NCI-H187 treated with DMSO at 0.1 percent for 48 hours (cell line): ENCODE data around the gene NSF.
"Not testable (repeated sequence)": the region's sequence is repeated elsewhere in the genome, so short reads cannot be mapped to it uniquely, and the experiment has no call there.

Experiments used
- DNase-seq: peaks from one replicate; lab custom pipeline; 2025; lab: John Stamatoyannopoulos, UW

NSF gene

GRCh38 chr17:46590157-46591146 lies at the start of gene NSF:
Gene NSF (plus strand): TSS chr17:46590669. CDS start chr17:46590776, 107 bp downstream.
- DNase-seq, result not testable (repeated sequence)

DNA sequence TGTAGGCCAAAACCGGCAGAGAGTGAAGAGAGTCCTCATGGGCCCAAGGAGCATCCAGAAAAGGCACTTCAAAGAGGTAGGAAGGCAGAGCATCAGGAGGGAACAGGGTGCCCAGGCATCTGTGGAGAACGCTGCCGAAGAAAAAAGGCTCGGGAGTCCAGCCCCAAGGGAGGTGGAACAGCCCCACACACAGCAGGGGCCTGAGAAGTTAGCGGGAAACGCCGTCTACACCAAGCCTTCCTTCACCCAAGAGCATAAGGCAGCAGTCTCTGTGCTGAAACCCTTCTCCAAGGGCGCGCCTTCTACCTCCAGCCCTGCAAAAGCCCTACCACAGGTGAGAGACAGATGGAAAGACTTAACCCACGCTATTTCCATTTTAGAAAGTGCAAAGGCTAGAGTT lies 41.9 kb upstream of the NSF start:
- DNase-seq, result not testable (repeated sequence)

GRCh38 chr17:46559155-46559554 lies 31.3 kb upstream of the NSF start:
- DNase-seq, result not testable (repeated sequence)

GRCh38 chr17:46560048-46560447 lies 30.4 kb upstream of the NSF start:
- DNase-seq, result not testable (repeated sequence)

GRCh38 chr17:46566284-46566683 lies 24.2 kb upstream of the NSF start:
- DNase-seq, result not testable (repeated sequence)

GRCh38 chr17:46566980-46567379 lies 23.5 kb upstream of the NSF start:
- not testable (repeated sequence) for DNase-seq

DNA sequence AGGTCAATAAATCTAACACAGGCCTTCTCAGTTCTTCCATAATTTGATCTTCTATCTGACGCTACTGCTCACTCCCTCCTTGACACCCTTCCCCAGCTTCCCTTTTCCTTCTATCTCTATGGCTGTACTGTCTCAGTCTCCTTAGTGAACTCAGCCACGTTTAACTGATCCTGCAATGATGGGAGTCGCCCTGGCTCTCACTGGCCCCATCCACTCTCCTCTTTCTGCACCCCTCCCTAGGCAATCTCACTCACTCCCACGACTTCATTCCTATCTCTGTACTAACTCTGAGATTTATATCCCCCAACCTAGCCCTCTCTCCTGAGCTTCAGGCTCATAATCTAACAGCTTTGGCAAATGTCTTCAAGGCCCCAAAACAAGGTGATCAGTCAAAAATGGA lies 18.7 kb upstream of the NSF start:
- DNase-seq, result not testable (repeated sequence)

DNA sequence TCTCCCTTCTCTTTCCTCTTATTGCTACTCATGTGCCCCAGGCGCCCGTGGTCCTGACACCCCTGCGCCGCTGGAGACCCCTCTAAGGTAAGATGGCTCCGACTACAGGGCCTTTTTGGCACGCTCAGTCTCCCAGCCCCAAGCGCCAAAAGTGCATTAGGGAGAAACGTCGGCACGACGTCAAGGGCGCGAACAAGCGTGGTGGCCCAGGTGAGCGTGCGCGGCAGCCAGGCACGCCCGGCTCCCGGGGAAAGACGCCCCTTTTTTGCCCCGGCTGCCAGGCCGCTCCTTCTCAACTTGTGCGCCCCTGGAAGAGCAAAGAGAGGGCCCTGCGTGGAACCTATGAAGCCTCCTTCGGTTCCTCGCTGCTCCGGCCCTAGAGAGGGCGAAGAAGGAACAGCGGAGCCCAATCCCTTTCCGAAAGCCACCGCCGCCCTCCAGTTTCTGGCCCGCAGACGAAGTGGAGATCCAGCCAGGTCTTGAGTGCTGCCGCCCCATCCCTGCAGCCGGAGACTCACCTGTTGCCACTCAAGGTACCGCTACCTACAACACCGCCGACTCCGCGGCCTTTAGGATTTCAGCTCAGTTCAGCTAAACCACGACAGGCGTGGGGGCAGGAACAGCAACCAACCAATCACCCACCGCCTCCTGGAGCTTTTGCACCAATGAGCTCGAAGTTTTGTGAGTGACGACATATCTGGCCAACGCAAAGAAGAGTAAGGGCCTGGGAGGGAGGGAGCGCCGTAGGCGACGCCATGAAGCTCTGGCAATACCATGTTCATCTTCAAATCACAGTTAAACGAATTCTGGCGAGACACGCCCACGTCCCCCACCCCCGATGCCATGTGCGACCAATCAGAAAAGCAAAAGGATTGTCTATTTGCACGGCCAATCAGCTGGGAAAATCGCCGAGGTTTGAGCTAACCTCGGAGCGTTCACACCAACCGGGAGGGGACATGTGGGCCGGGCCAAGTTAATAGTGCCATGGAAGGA lies 11.1 kb upstream of the NSF start, which contains the start of gene ARL17A:
Gene ARL17A (minus strand): TSS at position 609 of the 993 bp plus-strand sequence. CDS start 3,369 bp downstream, outside the sequence.
- not testable (repeated sequence) for DNase-seq

GRCh38 chr17:46580082-46580481 lies 10.4 kb upstream of the NSF start:
- DNase-seq, result not testable (repeated sequence)

DNA sequence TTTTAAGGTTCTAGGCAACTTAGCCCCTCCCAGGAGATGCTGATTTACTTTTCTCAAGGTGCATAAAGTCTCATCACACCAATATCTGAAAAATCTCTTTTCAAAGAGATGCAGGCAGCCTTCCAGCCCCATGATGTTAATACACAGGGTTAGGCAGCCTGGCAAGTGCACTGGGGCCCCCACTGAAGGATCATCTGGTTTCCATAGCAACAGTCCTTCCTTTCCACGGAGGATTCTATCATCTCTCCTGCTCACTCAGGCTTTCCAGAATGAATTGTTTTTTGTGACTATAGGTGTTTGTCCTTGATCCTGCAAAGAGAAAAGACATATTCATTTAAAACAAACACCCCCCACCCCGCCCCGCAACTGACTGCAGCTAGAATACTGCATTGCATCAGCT lies 5.0 kb upstream of the NSF start:
- DNase-seq, result not testable (repeated sequence)

GRCh38 chr17:46591332-46591731 lies 863 bp downstream of the NSF start:
- DNase-seq, result not testable (repeated sequence)

- not testable (repeated sequence) for DNase-seq
Measured at GRCh38 chr17:46598344-46598931, 8.0 kb downstream of the NSF start.

DNA sequence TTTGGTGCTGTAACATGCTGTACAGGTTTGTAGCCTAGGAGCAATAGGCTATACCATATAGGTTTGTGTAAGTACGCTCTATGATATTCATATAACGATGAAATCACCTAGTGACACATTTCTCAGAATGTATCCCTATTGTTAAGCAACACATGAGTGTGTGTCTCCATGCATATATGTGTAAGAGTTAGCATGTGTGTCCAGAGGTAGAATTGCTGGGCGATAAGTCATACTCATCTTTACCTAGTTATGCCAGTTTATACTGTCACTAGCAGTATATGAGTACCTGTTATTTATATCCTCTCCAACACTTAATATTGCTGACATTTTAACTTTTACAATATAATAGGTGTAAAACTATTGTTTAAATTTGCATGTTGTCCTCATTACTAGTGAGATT lies 10.3 kb downstream of the NSF start:
- not testable (repeated sequence) for DNase-seq

GRCh38 chr17:46603125-46603524 lies 12.7 kb downstream of the NSF start:
- not testable (repeated sequence) for DNase-seq

GRCh38 chr17:46611304-46611703 lies 20.8 kb downstream of the NSF start:
- not testable (repeated sequence) for DNase-seq

DNA sequence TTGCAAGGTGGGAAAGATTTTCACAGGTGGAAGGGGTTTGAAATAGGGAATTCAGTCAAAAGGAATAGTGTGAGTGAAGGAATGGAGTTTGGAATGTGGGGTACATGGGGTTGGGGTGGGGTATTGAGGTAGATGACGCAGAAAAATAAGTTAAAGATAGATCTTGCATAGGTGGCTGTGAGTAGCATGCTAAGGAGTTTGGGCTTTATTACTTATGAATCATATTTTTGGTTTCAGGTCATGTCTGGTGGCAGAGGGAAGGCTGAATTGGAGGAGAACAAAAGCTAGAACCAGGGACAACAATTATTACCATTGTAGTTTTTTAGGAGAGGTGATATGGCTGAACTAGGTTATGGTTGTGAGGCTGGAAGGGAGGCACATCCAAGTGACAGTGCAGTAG lies 23.4 kb downstream of the NSF start:
- DNase-seq, result not testable (repeated sequence)

DNA sequence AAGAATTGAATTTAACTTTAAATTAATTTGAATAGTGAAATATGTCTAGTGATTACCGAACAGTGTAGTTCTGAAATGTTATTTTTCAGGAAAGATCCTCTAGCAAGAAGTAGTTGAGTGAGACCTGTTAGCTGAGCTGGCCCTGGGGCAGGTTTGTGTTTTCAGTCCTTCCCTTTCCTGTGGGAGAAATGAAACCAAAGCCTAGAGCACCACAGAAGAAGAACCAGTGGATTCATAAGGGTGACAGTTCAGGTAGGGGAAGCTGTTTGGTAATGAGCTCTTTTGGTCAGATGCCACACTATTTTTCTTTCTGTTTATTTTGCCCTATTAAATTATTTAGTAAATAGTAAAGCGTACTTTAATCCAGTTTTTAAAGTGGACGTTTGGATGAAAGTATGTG lies 26.7 kb downstream of the NSF start:
- not testable (repeated sequence) for DNase-seq

DNA sequence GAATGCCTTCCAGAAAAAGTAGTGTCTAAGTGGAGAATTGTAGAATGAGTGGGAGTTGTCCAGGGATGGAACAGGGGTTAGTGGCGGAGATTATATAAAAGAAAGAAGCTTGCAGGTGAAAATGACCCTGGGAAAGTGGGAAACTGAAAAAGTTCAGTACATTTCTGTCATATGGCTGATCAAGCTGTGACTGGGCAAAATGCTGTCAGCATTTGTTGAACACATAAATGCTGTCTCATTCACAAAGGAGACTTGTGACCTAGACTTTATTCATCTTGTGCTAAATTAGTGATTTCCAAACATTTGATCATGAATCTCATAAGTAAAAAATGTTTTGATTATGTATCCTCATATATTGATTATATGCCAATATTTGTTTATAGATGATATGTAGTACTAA lies 28.5 kb downstream of the NSF start:
- DNase-seq, result not testable (repeated sequence)

DNA sequence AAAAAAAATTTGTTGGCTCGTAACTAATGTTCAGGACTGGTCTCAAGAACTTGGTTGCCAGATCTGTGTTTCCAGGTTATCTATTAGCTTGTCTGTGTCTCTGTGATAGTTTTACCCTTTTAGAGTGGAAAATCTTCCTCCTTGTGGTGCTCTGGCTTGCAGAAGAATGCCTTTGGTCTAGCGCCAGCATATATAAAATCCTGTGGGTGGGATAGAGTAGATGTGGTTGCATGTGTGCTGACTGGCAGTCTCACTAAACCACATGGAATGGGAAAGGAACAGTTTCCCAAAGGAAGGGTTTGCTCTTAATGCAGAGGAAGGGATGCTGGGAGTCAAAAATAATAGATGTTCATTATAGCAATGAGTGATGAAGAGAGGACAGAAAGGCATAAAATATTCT lies 33.3 kb downstream of the NSF start:
- not testable (repeated sequence) for DNase-seq

DNA sequence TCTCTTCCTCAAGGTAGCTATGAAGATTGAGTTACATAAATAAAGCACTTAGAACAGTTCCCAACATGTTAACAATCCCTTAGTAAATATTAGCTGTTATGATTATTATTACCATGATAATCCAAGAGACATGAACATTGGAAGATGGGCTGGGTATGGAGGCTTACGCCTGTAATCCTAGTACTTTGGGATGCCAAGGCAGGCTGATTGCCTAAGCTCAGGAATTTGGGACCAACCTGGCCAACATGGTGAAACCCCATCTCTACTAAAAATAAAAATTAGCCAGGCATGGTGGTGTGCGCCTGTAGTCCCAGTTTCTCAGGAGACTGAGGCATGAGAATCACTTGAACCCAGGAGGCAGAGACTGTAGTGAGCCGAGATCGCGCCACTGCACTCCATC lies 34.3 kb downstream of the NSF start:
- not testable (repeated sequence) for DNase-seq

- not testable (repeated sequence) for DNase-seq
Measured at GRCh38 chr17:46627452-46627851, 37.0 kb downstream of the NSF start.
